CD1c-positive myeloid dendritic cell (primary cell): ENCODE results near the gene PIBF1.
"Not testable (repeated sequence)": the region's sequence is repeated elsewhere in the genome, so short reads cannot be mapped to it uniquely, and the experiment has no call there.

ENCODE experiments used
- DNase-seq: peaks from one replicate; pipeline ENCODE4 v3.0.0-alpha.2; 2016; ENCODE audit errors: extremely low spot score

PIBF1 gene

DNA sequence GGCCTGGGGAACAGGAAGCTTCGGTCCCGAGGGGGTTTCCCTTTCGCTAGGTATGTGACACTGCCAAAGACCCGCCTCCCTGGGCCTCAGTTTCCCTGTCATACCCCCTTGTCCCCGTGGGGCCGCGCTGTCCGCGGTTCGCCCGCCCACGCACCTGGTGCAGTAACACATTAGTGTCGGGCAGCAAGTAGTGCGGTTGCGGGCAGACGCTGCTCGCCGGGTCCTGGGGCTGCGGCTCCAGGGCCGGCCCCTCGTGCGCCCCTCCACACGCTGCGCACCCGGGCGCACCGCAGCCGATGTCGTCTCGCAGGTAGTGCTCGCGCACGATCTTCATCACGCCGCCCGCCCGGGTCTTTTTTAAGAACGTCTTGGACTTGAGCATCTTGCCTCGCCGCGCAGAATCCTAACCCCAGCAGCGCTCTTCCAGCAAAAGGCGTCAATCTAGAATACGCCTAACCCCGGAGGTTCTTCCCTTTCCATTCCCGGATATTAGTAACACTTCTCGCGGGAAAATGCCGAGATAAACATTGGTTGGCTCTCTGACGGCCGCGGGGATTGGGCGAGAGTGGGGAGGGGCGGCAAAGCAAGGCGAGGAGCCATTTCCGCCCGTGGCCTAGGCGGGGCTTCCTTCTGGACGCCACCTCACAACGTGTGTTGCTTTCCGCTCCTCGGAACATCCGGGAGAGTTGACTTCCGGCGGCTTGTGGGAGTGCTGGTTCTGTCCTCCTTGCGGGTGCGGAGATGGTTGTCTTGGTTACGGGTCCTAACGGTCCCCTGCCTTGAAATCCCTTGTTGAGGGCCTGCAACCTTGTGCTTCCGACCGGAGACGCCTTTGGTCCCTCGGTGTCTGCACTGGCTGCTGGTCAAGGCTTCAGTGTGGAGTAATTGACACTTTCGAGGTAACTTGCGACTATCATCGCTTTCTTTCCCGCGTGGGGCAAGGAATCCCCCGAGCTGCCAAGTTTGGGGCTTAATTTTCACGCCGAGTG, at the start of gene PIBF1, which contains the start of gene DIS3:
Gene PIBF1, plus strand, starts transcription at position 683 of the 989 bp plus-strand sequence. CDS start 1,337 bp downstream, outside the sequence.
Gene DIS3, minus strand, starts transcription at position 450 of the 989 bp plus-strand sequence. Its CDS starts 68 bp downstream, at position 382.
- DNase-seq = peak; percentile 99

DNA sequence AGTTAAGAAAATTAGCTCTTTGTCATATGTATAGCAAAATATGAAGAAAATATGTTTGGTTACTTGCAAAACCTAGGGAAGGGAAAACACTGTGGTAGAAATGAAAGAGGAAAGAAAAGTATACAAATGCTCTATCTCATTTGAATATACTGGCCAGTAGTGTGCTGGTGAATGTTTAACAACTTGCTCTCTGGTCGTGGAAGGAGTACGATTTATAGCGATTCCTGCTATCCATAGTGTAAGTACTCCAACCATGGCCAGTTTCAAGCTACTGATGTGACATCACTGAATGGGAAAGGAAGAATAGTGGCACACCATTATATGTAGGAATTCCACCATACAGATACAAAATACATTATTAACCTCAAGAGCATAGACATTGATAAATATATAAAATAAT, 44.9 kb upstream of the PIBF1 start:
- no peak for DNase-seq

DNA sequence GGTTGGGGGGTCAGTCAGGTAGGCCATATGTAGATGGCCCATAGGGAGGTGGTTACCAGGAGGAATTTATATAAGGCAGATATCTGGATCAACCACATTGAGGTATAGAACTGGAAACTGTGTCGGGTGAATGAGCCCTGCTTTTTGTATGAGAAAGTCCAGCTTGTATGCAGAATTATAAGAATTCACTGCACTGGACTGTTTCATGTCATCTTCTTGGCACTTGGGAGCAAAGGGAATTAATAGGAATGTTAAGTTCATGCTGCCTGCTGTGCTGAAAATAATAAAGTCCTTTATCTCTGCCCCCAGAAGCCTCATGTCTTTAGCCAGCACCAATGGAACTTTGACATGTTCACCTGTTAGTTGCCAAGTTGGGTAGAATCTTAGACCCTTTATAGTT, 41.9 kb upstream of the PIBF1 start:
- no peak for DNase-seq

- no peak for DNase-seq
These were observed 36.7 kb upstream of the PIBF1 start for GRCh38 chr13:72745260-72745659.

DNA sequence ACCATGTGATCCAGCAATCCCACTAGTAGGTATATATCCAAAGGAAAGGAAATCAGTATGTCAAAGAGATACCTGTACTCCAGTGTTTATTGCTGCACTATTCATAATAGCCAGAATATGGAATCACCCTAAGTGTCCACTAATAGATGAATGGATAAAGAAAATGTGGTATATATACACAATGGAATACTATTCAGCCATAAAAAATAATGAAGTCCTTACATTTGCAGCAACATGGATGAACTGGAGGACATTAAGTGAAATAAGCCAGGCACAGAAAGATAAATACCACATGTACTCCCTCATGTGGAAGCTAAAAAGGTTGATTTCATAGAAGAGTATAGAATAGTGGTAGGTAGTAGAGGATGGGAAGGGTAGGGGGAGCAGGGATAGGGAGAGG, 30.7 kb upstream of the PIBF1 start:
- no peak for DNase-seq

- DNase-seq = no peak
These were observed 27.8 kb upstream of the PIBF1 start for GRCh38 chr13:72754111-72754510.

DNA sequence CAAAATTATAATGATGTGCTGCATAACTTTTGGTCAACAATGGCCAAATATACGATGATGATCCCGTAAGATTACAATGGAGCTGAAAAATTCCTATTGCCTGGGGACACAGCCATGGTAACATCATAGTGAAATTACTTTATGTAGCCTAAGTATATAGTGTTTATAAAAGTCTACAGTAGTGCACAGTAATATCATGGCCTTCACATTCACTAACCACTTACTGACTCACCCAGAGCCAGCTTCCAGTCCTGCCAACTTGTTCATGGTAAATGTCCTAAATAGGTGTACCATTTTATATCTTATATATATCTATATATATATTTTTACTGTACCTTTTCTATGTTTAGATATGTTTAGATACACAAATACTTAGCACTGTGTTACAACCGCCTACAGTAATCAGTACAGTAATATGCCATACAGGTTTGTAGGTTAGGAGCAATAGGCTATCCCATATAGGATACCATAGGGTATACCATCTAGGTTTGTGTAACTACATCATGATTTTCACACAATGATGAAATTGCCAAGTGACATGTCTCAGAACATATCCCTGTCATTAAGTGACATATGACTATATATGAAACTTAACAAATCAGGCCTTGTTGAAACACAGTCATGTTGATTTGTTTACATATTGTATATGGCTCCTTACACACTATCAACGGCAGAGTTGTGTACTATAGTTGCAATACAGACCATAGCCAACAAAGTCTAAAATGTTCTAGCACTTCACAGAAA, 24.0 kb upstream of the PIBF1 start:
- no peak for DNase-seq

DNA sequence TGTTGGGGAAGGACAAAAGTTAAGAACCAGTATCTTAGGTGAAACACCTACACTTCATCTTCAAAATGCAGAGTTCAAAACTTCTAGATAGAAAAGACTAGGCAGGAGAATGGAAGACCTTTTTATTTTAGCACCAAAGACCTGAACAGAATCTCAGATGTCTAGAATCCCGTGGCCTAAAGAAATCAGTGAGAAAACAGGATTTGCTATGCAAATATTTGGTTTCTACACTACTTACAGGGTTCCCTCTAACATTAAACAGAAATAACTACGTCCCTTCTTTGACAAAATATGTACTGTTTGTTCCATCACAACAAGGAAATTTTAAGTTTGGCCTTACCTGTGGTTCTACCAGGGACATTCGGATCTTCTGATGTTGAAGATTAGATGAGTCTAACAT, 21.7 kb upstream of the PIBF1 start:
- no peak for DNase-seq

GRCh38 chr13:72763411-72763810, 18.5 kb upstream of the PIBF1 start:
- no peak for DNase-seq

GRCh38 chr13:72774019-72774418, 7.9 kb upstream of the PIBF1 start:
- no peak for DNase-seq

GRCh38 chr13:72782717-72783116, 784 bp downstream of the PIBF1 start:
- DNase-seq = peak; percentile 2

- DNase-seq = not testable (repeated sequence)
These were observed 2.7 kb downstream of the PIBF1 start for GRCh38 chr13:72784679-72785078.

DNA sequence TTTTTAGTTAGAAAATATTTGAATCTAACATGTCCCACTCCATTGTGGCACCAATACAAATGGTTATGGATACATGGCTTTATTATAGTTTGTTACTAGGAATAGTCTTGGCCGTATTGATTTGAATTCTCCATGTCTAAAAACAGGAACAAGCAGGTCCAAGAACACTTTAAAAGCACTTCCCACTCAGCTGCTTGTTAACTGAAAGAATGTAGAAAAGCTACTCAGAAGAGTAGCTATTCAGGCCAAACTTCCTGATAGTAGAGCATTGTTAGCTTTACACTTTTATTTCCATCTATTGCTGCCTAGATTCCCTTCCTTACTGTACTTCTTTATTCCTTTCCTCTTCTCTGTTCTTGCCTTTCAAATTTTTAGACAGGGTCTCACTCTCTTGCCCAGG, 6.9 kb downstream of the PIBF1 start:
- no peak for DNase-seq

GRCh38 chr13:72792640-72793039, 10.7 kb downstream of the PIBF1 start:
- DNase-seq = no peak

- no peak for DNase-seq
These were observed 16.9 kb downstream of the PIBF1 start for GRCh38 chr13:72798817-72799216.

DNA sequence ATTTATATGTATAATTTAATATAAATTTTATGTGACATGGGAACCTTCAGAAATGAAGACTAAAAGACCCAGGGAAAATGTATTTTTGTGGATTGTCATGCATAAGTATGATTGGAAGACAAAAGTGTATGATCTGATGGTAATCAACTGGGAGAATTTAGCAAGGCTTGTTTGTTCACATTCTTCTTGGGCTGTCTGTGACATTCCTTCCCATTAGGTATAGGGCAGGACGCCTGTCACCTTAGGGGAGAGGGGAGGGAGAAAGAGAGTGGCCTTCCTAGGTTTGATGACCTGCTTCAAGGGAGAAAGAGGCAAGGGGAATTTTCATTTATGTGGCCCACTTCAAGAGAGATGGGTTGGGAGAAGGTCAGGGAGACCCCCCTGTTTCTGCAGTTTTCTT, 22.4 kb downstream of the PIBF1 start:
- DNase-seq = no peak

GRCh38 chr13:72805676-72806346, 23.9 kb downstream of the PIBF1 start:
- peak; percentile 7 for DNase-seq

- not testable (repeated sequence) for DNase-seq
These were observed 24.6 kb downstream of the PIBF1 start for GRCh38 chr13:72806514-72806913.

- peak; percentile 46 for DNase-seq
These were observed 27.1 kb downstream of the PIBF1 start for GRCh38 chr13:72808917-72809500.

GRCh38 chr13:72820156-72820897, 38.4 kb downstream of the PIBF1 start:
- DNase-seq = no peak

GRCh38 chr13:72820898-72821279, 39.0 kb downstream of the PIBF1 start:
- DNase-seq = no peak
